Gastroesophageal sphincter (tissue), 4 donors: ENCODE results near the gene GALNT9. TPM values are rescaled to one million over a fixed set of nuclear protein-coding genes. Genes with fewer than 3 reads are reported as not detected.
A peak's percentile ranks its signal among the peaks of the same experiment; 100 is the strongest.

Experiments used
- ATAC-seq: fragments of 150-250 bp; one replicate; pipeline ENCODE4 v1.9.1; 2016; ENCODE audit warnings: mild to moderate bottlenecking, moderate library complexity
- H3K27ac ChIP-seq, 4 donors: fragments of 200-600 bp; sonication (generic) in 3 of 4; 1 replicate in 3 of 4; 2 replicates in 1 of 4; pipeline ENCODE4 v1.5.1; 2016 to 2019
- H3K27me3 ChIP-seq: fragments of 200-600 bp; sonication (generic); one replicate; pipeline ENCODE4 v1.5.1; 2019
- H3K36me3 ChIP-seq, 2 donors: fragments of 200-600 bp; sonication (generic); one replicate each; pipeline ENCODE4 v1.5.1; 2019; ENCODE audit warnings: control low read depth in 1 of 2
- H3K4me1 ChIP-seq, 3 donors: fragments of 200-600 bp; sonication (generic); 1 replicate in 2 of 3; 2 replicates in 1 of 3; pipeline ENCODE4 v1.5.1; 2016 to 2019; ENCODE audit warnings: control low read depth in 2 of 3
- H3K4me3 ChIP-seq, 2 donors: fragments of 200-600 bp; sonication (generic); one replicate each; pipeline ENCODE4 v1.5.1; 2019; ENCODE audit warnings: mild to moderate bottlenecking in 1 of 2, moderate library complexity in 1 of 2
- H3K9me3 ChIP-seq, 3 donors: fragments of 200-600 bp; sonication (generic); one replicate each; pipeline ENCODE4 v1.5.1; 2017 to 2019; ENCODE audit warnings: control low read depth in 2 of 3
- EP300 ChIP-seq: sonication (generic); formaldehyde crosslinking; IDR thresholded peaks from one replicate; pipeline ENCODE4 v1.6.1; 2017; ENCODE audit warnings: antibody characterized with exemption, mild to moderate bottlenecking
- POLR2A ChIP-seq, 2 donors: fragments of 450-650 bp; IDR thresholded peaks; one replicate each; pipeline ENCODE4 v1.6.1; 2017; ENCODE audit warnings: antibody characterized with exemption in 2 of 2, mild to moderate bottlenecking in 2 of 2, moderate library complexity in 1 of 2
- POLR2AphosphoS5 ChIP-seq: sonication (generic); formaldehyde crosslinking; IDR thresholded peaks from one replicate; pipeline ENCODE4 v1.6.1; 2017; ENCODE audit warnings: antibody characterized with exemption
- WGBS, 2 donors: methylation state at CpG; one replicate each; pipeline ENCODE4 v1.1.5; 2018; ENCODE audit warnings: low coverage in 1 of 2; 5-methylcytosine and 5-hydroxymethylcytosine counted together
- total RNA-seq, 4 donors: library from RNA; depleted of rRNA; stranded (reverse); fragments of >200 nt; gene quantifications; one replicate each; pipeline ENCODE4 v1.1.0, GENCODE V29; 2016
- TF ChIP-seq, protein P1 (sequence below), 4 experiments: fragments of 200-600 bp in 2 of 4; fragments of 450-650 bp in 2 of 4; sonication (generic) in 1 of 4; IDR thresholded peaks; one replicate each; pipeline ENCODE4 v1.5.1; 2017 to 2019; ENCODE audit warnings: antibody characterized with exemption in 4 of 4, mild to moderate bottlenecking in 2 of 4, moderate library complexity in 2 of 4

The GALNT9 gene
- total RNA-seq, 4 donors from 2014 or later, result 2.0 TPM; not detected in 3

- Histone ChIP-seq H3K27me3 (no peaks in the 10 kb centered on the region), H3K27ac (peak overlapping the region in 3 of 4 donors; percentile 81 to 84 (median 84)), H3K9me3 (peaks cover 0 to 46% (median 0%) of the 10 kb centered on the region in 3 donors), H3K4me3 (peak overlapping the region; percentile 32 to 57), H3K36me3 (no peaks in the 10 kb centered on the region), H3K4me1 (peaks cover 0 to 24% (median 9%) of the 10 kb centered on the region in 3 donors)
- peak; percentile 28 for ATAC-seq
- TF ChIP-seq POLR2AphosphoS5 (no peak), EP300 (no peak), POLR2A (IDR thresholded peaks at IDR 0.05) (no peak)
- TF ChIP-seq, protein P1, sequence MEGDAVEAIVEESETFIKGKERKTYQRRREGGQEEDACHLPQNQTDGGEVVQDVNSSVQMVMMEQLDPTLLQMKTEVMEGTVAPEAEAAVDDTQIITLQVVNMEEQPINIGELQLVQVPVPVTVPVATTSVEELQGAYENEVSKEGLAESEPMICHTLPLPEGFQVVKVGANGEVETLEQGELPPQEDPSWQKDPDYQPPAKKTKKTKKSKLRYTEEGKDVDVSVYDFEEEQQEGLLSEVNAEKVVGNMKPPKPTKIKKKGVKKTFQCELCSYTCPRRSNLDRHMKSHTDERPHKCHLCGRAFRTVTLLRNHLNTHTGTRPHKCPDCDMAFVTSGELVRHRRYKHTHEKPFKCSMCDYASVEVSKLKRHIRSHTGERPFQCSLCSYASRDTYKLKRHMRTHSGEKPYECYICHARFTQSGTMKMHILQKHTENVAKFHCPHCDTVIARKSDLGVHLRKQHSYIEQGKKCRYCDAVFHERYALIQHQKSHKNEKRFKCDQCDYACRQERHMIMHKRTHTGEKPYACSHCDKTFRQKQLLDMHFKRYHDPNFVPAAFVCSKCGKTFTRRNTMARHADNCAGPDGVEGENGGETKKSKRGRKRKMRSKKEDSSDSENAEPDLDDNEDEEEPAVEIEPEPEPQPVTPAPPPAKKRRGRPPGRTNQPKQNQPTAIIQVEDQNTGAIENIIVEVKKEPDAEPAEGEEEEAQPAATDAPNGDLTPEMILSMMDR (IDR thresholded peaks at IDR 0.05), result peak in 1 of 4 experiments; percentile 13
- 11% methylated on average over 9 of the region's 59 CpGs; no CpG with 5 or more reads in 1 of the 2 donors for WGBS, 2 donors
These were observed 139.2 kb downstream of the GALNT9 start for GRCh38 chr12:132190012-132190755.

- peak overlapping the region; percentile 30 to 84 (median 82) for H3K27ac ChIP-seq
- H3K4me3 ChIP-seq, result peak overlapping the region; percentile 32 to 57
- H3K36me3 ChIP-seq, result no peaks in the 10 kb centered on the region
- H3K27me3 ChIP-seq, result no peaks in the 10 kb centered on the region
- peaks cover 0 to 53% (median 0%) of the 10 kb centered on the region in 3 donors for H3K9me3 ChIP-seq
- no CpG with 5 or more reads among the region's 69 CpGs for WGBS, 2 donors
- ATAC-seq, result peak; percentile 95
- H3K4me1 ChIP-seq, result peaks cover 0 to 24% (median 9%) of the 10 kb centered on the region in 3 donors
- no peak for TF ChIP-seq EP300
- no peak for TF ChIP-seq POLR2A (IDR thresholded peaks at IDR 0.05)
- TF ChIP-seq, protein P1 (IDR thresholded peaks at IDR 0.05), result peak in 1 of 4 experiments; percentile 11
- peak; percentile 22 for TF ChIP-seq POLR2AphosphoS5
These were observed 139.9 kb downstream of the GALNT9 start for GRCh38 chr12:132189378-132190011.

- H3K36me3 ChIP-seq, result no peaks in the 10 kb centered on the region
- ATAC-seq, result no peak
- WGBS, 2 donors, result 33 to 38% methylated on average over 6 to 8 of the region's 20 CpGs
These were observed 140.5 kb downstream of the GALNT9 start for GRCh38 chr12:132188916-132189325.

DNA sequence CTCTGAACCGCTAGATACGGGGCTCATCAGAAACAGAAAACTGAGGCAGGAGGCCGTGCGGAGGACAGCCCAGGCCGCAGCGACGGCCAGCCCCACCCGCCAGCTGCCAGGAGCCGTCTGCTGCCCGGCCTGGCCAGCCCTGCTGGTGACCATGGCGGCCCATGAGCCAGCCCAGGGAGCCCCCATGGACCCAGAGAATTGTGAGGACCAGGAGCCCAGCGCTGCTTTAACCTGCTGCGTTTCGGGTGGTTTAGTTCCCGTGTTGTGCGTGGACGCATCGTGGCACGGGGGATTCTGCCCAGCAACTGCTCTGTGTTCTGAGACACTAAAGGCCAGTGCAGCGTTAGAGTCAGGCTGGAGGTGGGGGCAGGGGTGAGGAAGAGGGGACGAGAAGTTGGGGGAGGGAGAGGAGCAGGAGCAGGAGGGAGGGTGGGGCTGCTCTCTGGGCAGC is 140.9 kb downstream of the GALNT9 start:
- H3K27ac ChIP-seq, result peak overlapping the region in 2 of 4 donors; percentile 84
- H3K27me3 ChIP-seq, result no peaks in the 10 kb centered on the region
- H3K36me3 ChIP-seq, result no peaks in the 10 kb centered on the region
- no peak for ATAC-seq
- no CpG with 5 or more reads among the region's 21 CpGs for WGBS, 2 donors
- H3K4me1 ChIP-seq, result peaks cover 0 to 24% (median 9%) of the 10 kb centered on the region in 3 donors
- H3K9me3 ChIP-seq, result peaks cover 0 to 48% (median 0%) of the 10 kb centered on the region in 3 donors
- TF ChIP-seq POLR2A (IDR thresholded peaks at IDR 0.05) (no peak), POLR2AphosphoS5 (no peak), EP300 (no peak)
- TF ChIP-seq, protein P1 (IDR thresholded peaks at IDR 0.05), result no peak
- peak overlapping the region in 1 of 2 donors; percentile 57 for H3K4me3 ChIP-seq

More at GRCh38 chr12:132188916-132189325, 140.5 kb downstream of the GALNT9 start:
- peak overlapping the region; percentile 30 to 84 (median 82) for H3K27ac ChIP-seq
- peaks cover 0 to 53% (median 0%) of the 10 kb centered on the region in 3 donors for H3K9me3 ChIP-seq
- TF ChIP-seq POLR2A (IDR thresholded peaks at IDR 0.05) (no peak), POLR2AphosphoS5 (no peak), EP300 (no peak)
- TF ChIP-seq, protein P1 (IDR thresholded peaks at IDR 0.05), result no peak
- H3K27me3 ChIP-seq, result no peaks in the 10 kb centered on the region
- peak overlapping the region; percentile 32 to 57 for H3K4me3 ChIP-seq
- peaks cover 0 to 24% (median 9%) of the 10 kb centered on the region in 3 donors for H3K4me1 ChIP-seq
